NCI-H2107 treated with DMSO at 0.1 percent for 48 hours (cell line): Measurements from ENCODE around the gene STK17A.
"Not testable (repeated sequence)": the region's sequence is repeated elsewhere in the genome, so short reads cannot be mapped to it uniquely, and the experiment has no call there.

Experiments used
- DNase-seq: peaks from one replicate; lab custom pipeline; 2025; ENCODE audit not compliant: unreplicated experiment; lab: John Stamatoyannopoulos, UW

The STK17A gene

GRCh38 chr7:43593010-43593409, 10.1 kb downstream of the STK17A start:
- DNase-seq = no peak

- DNase-seq = no peak
These were observed 11.1 kb downstream of the STK17A start for GRCh38 chr7:43594020-43594419.

- DNase-seq = not testable (repeated sequence)
These were observed 13.5 kb downstream of the STK17A start for GRCh38 chr7:43596426-43596825.

GRCh38 chr7:43600056-43600455, 17.1 kb downstream of the STK17A start:
- no peak for DNase-seq

GRCh38 chr7:43602256-43602655, 19.3 kb downstream of the STK17A start:
- DNase-seq = no peak

GRCh38 chr7:43604251-43604650, 21.3 kb downstream of the STK17A start:
- DNase-seq = no peak

- DNase-seq = no peak
These were observed 26.2 kb downstream of the STK17A start for GRCh38 chr7:43609097-43609496.

GRCh38 chr7:43612128-43612527, 29.2 kb downstream of the STK17A start:
- DNase-seq = no peak

GRCh38 chr7:43612599-43613589, 30.0 kb downstream of the STK17A start:
- no peak for DNase-seq

- no peak for DNase-seq
These were observed 32.7 kb downstream of the STK17A start for GRCh38 chr7:43615558-43616145.

GRCh38 chr7:43616977-43617376, 34.1 kb downstream of the STK17A start:
- DNase-seq = no peak

GRCh38 chr7:43618073-43618472, 35.2 kb downstream of the STK17A start:
- no peak for DNase-seq

- DNase-seq = no peak
These were observed 36.5 kb downstream of the STK17A start for GRCh38 chr7:43619213-43620012.

GRCh38 chr7:43621729-43622448, 39.0 kb downstream of the STK17A start:
- DNase-seq = no peak

- DNase-seq = no peak
These were observed 41.2 kb downstream of the STK17A start for GRCh38 chr7:43624156-43624555.

GRCh38 chr7:43625453-43625852, 42.5 kb downstream of the STK17A start:
- DNase-seq = no peak

GRCh38 chr7:43625980-43626379, 43.1 kb downstream of the STK17A start:
- no peak for DNase-seq

GRCh38 chr7:43626695-43627094, 43.8 kb downstream of the STK17A start:
- no peak for DNase-seq

GRCh38 chr7:43627798-43628197, 44.9 kb downstream of the STK17A start:
- not testable (repeated sequence) for DNase-seq

- no peak for DNase-seq
These were observed 45.5 kb downstream of the STK17A start for GRCh38 chr7:43628431-43628830.

- DNase-seq = no peak
These were observed 46.9 kb downstream of the STK17A start for GRCh38 chr7:43629857-43630256.
